HepG2 (cell line): Measurements from ENCODE around the gene LONP1. TPM values are rescaled to one million over a fixed set of nuclear protein-coding genes. Genes with fewer than 3 reads are reported as not detected.

ENCODE experiments used
- ATAC-seq: fragments of 200-7000 bp; cut with Tn5 transposase; 3 replicates; pipeline ENCODE4 v1.9.1; 2020; ENCODE audit warnings: mild to moderate bottlenecking, moderate library complexity
- BruUV-seq: library from RNA; stranded (reverse); fragments of 400-500 nt; replicated peaks from 2 replicates; lab custom pipeline; 2021; lab: Mats Ljungman, UMichigan
- CTCF ChIA-PET: fragments of 300-600 bp; formaldehyde crosslinking; extraction: SDS; loops from one replicate; lab custom pipeline; 2021; ENCODE audit warnings: low total read pairs, inconsistent platforms, low intra/inter-chr PET ratio; lab: Yijun Ruan, JAX
- POLR2A ChIA-PET: fragments of 350-600 bp; sonication (Branson Sonifier 250); formaldehyde crosslinking; loops from one replicate; lab custom pipeline; 2020; ENCODE audit warnings: antibody characterized with exemption, inconsistent platforms; lab: Yijun Ruan, JAX
- DNase-seq: peaks from one replicate; pipeline ENCODE4 v3.0.0-alpha.2; 2015; ENCODE audit warnings: low spot score
- FAIRE-seq: peaks from 3 replicates; lab custom pipeline; 2011; peaks lifted over from hg19 to GRCh38; lab: Jason Lieb, UNC
- H2AFZ ChIP-seq: one replicate; pipeline ENCODE4 v1.6.1; 2011; ENCODE audit warnings: low read length, inconsistent platforms
- H3K27ac ChIP-seq: fragments of 300-600 bp; 3 replicates; pipeline ENCODE4 v1.8.0; 2011; ENCODE audit warnings: mixed run types, mild to moderate bottlenecking, mixed read lengths, low read length, inconsistent platforms; ENCODE audit not compliant: insufficient read depth; ENCODE audit errors: extremely low read length
- H3K27me3 ChIP-seq, 2 experiments: fragments of 200-600 bp in 1 of 2; 2 replicates in 1 of 2; 3 replicates in 1 of 2; pipeline versions ENCODE4 v1.6.0 to v1.8.0; 2011; ENCODE audit warnings: low read length in 2 of 2, mild to moderate bottlenecking in 2 of 2, moderate library complexity in 2 of 2, inconsistent platforms in 1 of 2; ENCODE audit not compliant: insufficient read depth in 2 of 2, control insufficient read depth in 1 of 2
- H3K36me3 ChIP-seq, 2 experiments: fragments of 200-600 bp in 1 of 2; replicated peaks in 1 of 2; 2 replicates in 1 of 2; 3 replicates in 1 of 2; pipeline versions ENCODE4 v1.5.1 to v1.8.0; 2011; ENCODE audit warnings: low read length in 2 of 2, inconsistent platforms in 1 of 2; ENCODE audit not compliant: insufficient read depth in 2 of 2, control insufficient read depth in 1 of 2
- H3K4me1 ChIP-seq: 2 replicates; pipeline ENCODE4 v1.5.1; 2012; ENCODE audit warnings: low read length, inconsistent platforms; ENCODE audit not compliant: insufficient read depth
- H3K4me2 ChIP-seq: 2 replicates; pipeline ENCODE4 v1.6.0; 2011; ENCODE audit warnings: low read depth, low read length, inconsistent platforms
- H3K4me3 ChIP-seq, 3 experiments: fragments of 200-600 bp in 1 of 3; sonication (generic), shearing (Covaris generic) in 1 of 3; replicated peaks in 1 of 3; 2 replicates each; pipeline ENCODE4 v1.5.1; 2011 to 2016; ENCODE audit warnings: low read length in 3 of 3, inconsistent platforms in 2 of 3, low read depth in 2 of 3, mild to moderate bottlenecking in 2 of 3, control low read depth in 1 of 3, mixed read lengths in 1 of 3; ENCODE audit not compliant: insufficient read depth in 1 of 3
- H3K79me2 ChIP-seq: one replicate; pipeline ENCODE4 v1.6.1; 2011; ENCODE audit warnings: low read length, inconsistent platforms; ENCODE audit not compliant: insufficient read depth
- H3K9ac ChIP-seq: 2 replicates; pipeline ENCODE4 v1.6.0; 2011; ENCODE audit warnings: mild to moderate bottlenecking, low read depth, low read length, inconsistent platforms; ENCODE audit not compliant: insufficient read depth
- H3K9me3 ChIP-seq: 2 replicates; pipeline ENCODE4 v1.5.1; 2012; ENCODE audit warnings: mild to moderate bottlenecking, low read length
- H4K20me1 ChIP-seq: 2 replicates; pipeline ENCODE4 v1.6.0; 2011; ENCODE audit warnings: inconsistent platforms, mild to moderate bottlenecking, low read length, moderate library complexity; ENCODE audit not compliant: insufficient read depth
- DMTF1 ChIP-seq: sonication (generic); formaldehyde crosslinking; IDR thresholded peaks from 2 replicates; pipeline ENCODE4 v1.4.0; 2020; ENCODE audit warnings: mild to moderate bottlenecking, missing genetic modification reagents
- FOXP1 ChIP-seq, 2 experiments: fragments of 450-650 bp in 1 of 2; IDR thresholded peaks; 2 replicates each; pipeline ENCODE4 v1.6.1; 2017 to 2018; ENCODE audit warnings: antibody characterized with exemption in 1 of 2
- PHF8 ChIP-seq: sonication (generic); formaldehyde crosslinking; IDR thresholded peaks from 2 replicates; pipeline ENCODE4 v1.5.0; 2020; ENCODE audit warnings: missing genetic modification reagents
- SALL2 ChIP-seq: sonication (generic); formaldehyde crosslinking; IDR thresholded peaks from 2 replicates; pipeline ENCODE4 v1.8.1; 2023; ENCODE audit warnings: mild to moderate bottlenecking, missing genetic modification reagents, inconsistent platforms
- SMAD9 ChIP-seq: sonication (generic); formaldehyde crosslinking; IDR thresholded peaks from 2 replicates; pipeline ENCODE4 v1.5.1; 2020; ENCODE audit warnings: mild to moderate bottlenecking, missing genetic modification reagents
- ZKSCAN1 ChIP-seq: fragments of 150-350 bp; IDR thresholded peaks from 2 replicates; pipeline ENCODE4 v1.6.1; 2014; ENCODE audit warnings: low read length
- ZKSCAN8 ChIP-seq: IDR thresholded peaks from 2 replicates; pipeline ENCODE4 v1.6.1; 2016; ENCODE audit warnings: borderline replicate concordance, missing genetic modification reagents, missing compliant biosample characterization
- ZNF12 ChIP-seq: sonication (generic); formaldehyde crosslinking; IDR thresholded peaks from 2 replicates; pipeline ENCODE4 v1.5.0; 2020; ENCODE audit warnings: missing genetic modification reagents
- ZNF205 ChIP-seq: IDR thresholded peaks from 2 replicates; pipeline ENCODE4 v1.6.1; 2018; ENCODE audit warnings: missing biosample characterization, missing genetic modification reagents
- ZNF331 ChIP-seq: sonication (generic); formaldehyde crosslinking; IDR thresholded peaks from 2 replicates; pipeline ENCODE4 v1.4.0; 2020; ENCODE audit warnings: missing genetic modification reagents
- ZNF430 ChIP-seq: sonication (generic); formaldehyde crosslinking; IDR thresholded peaks from 2 replicates; pipeline ENCODE4 v1.9.0; 2021; ENCODE audit warnings: mild to moderate bottlenecking, missing genetic modification reagents
- ZNF557 ChIP-seq: sonication (generic); formaldehyde crosslinking; IDR thresholded peaks from 2 replicates; pipeline ENCODE4 v1.4.0; 2020; ENCODE audit warnings: missing genetic modification reagents
- ZNF670 ChIP-seq: sonication (generic); formaldehyde crosslinking; IDR thresholded peaks from 2 replicates; pipeline ENCODE4 v1.8.0; 2022; ENCODE audit warnings: mild to moderate bottlenecking, missing genetic modification reagents, borderline replicate concordance
- ZNF777 ChIP-seq: sonication (generic); formaldehyde crosslinking; IDR thresholded peaks from 2 replicates; pipeline ENCODE4 v1.4.0; 2020; ENCODE audit warnings: missing genetic modification reagents
- WGBS: methylation state at CpG from one replicate; pipeline ENCODE4 v1.1.6; 2017; ENCODE audit warnings: low lambda C conversion rate; 5-methylcytosine and 5-hydroxymethylcytosine counted together
- in situ Hi-C: cut with HindIII; loops from 2 replicates; pipeline ENCODE4 v1.10.0; 2017; ENCODE audit warnings: low pct_unique_long_range_greater_than_20kb; ENCODE audit not compliant: extremely low pct_ligation_motif_present
- intact Hi-C: fragments of 100-400 bp; cut with micrococcal nuclease; formaldehyde crosslinking; loops from one replicate; pipeline ENCODE4 v1.10.0; 2022; ENCODE audit not compliant: unreplicated experiment
- polyA plus RNA-seq, 8 experiments: library from polyadenylated mRNA; depleted of rRNA in 3 of 8; stranded (reverse) in 7 of 8; unstranded in 1 of 8; fragments of >200 nt; fragmentation: Illumina TruSeq in 4 of 8; extraction: Trizol in 4 of 8; gene quantifications; 2 replicates each; pipeline versions ENCODE4 v1.2.1 to v1.2.3, GENCODE V29; 2011 to 2016; ENCODE audit warnings: low read depth in 4 of 8, missing spikeins in 1 of 8, mixed read lengths in 1 of 8; ENCODE audit not compliant: insufficient read depth in 1 of 8
- total RNA-seq, 5 experiments: library from RNA; depleted of rRNA; stranded (reverse); fragments of >200 nt; fragmentation: Illumina TruSeq; extraction: Trizol; gene quantifications; 2 replicates each; pipeline ENCODE4 v1.2.3, GENCODE V29; 2016; ENCODE audit warnings: low read depth in 1 of 5

LONP1 gene
- total and polyA plus RNA-seq, 2 of the 13 experiments (the other 11 are each of a cell fraction or from before 2014, with no cell fraction given), result 59.5 to 76.8 TPM

- Histone ChIP-seq H3K9me3 (no peaks in the 10 kb centered on the region), H2AFZ (no peak overlapping the region), H3K4me3 (no peak overlapping the region), H3K79me2 (peaks cover 32% of the 10 kb centered on the region), H3K9ac (no peak overlapping the region), H3K27me3 (no peaks in the 10 kb centered on the region), H3K36me3 (peaks cover 34 to 69% of the 10 kb centered on the region in 2 experiments), H4K20me1 (peaks cover 24% of the 10 kb centered on the region), H3K27ac (no peak overlapping the region), H3K4me2 (no peak overlapping the region), H3K4me1 (peaks cover 34% of the 10 kb centered on the region)
- in situ Hi-C loops, result no loop called here
- ATAC-seq, result no peak
- BruUV-seq, result no TSS peak
- TF ChIP-seq ZNF12, result no peak
- TF ChIP-seq SALL2 (CRISPR knock-in tag), result no peak
- no peak for TF ChIP-seq ZNF331 (CRISPR knock-in tag)
- no peak for TF ChIP-seq ZNF205 (CRISPR knock-in tag)
- no peak for TF ChIP-seq ZNF670 (CRISPR knock-in tag)
- no peak for TF ChIP-seq ZNF430 (CRISPR knock-in tag)
- TF ChIP-seq ZNF777 (CRISPR knock-in tag), result no peak
- no peak for TF ChIP-seq ZKSCAN8
- TF ChIP-seq FOXP1 (IDR thresholded peaks at IDR 0.05), result no peak
- TF ChIP-seq FOXP1 (CRISPR knock-in tag; IDR thresholded peaks at IDR 0.05), result no peak
- TF ChIP-seq ZNF557, result no peak
- no peak for TF ChIP-seq ZKSCAN1
- TF ChIP-seq SMAD9 (CRISPR knock-in tag), result no peak
- no peak for TF ChIP-seq DMTF1 (CRISPR knock-in tag)
- no peak for TF ChIP-seq PHF8 (CRISPR knock-in tag)
- ChIA-PET CTCF (no interaction called here), POLR2A (interaction anchor here (3.4 kb wide), 1 partner anchor 23 kb away, joined by 13 read pairs; the partner anchor contains the start of gene RPL36)
- FAIRE-seq, result no peak
- intact Hi-C loops, result no loop called here
- 96% methylated on average over 6 of the region's 9 CpGs for WGBS
- no peak for DNase-seq
These were observed 6.7 kb downstream of the LONP1 start for GRCh38 chr19:5713228-5713627.
